NCI-H748 (cell line): ENCODE results near the gene KAZN.
A peak's percentile ranks its signal among the peaks of the same experiment; 100 is the strongest.

Experiments
- DNase-seq: peaks from one replicate; lab custom pipeline; 2025; ENCODE audit not compliant: unreplicated experiment; lab: John Stamatoyannopoulos, UW

Gene KAZN

GRCh38 chr1:15066191-15066590 lies 467.7 kb downstream of the KAZN start:
- DNase-seq, result no peak

- DNase-seq, result no peak
Measured at GRCh38 chr1:15067148-15067547, 468.7 kb downstream of the KAZN start.

GRCh38 chr1:15068152-15068551 lies 469.7 kb downstream of the KAZN start:
- no peak for DNase-seq

GRCh38 chr1:15068997-15069396 lies 470.5 kb downstream of the KAZN start:
- DNase-seq, result no peak

GRCh38 chr1:15070145-15070748 lies 471.8 kb downstream of the KAZN start:
- no peak for DNase-seq

- no peak for DNase-seq
Measured at GRCh38 chr1:15071936-15072335, 473.5 kb downstream of the KAZN start.

- DNase-seq, result no peak
Measured at GRCh38 chr1:15073799-15074308, 475.4 kb downstream of the KAZN start.

GRCh38 chr1:15075175-15075574 lies 476.7 kb downstream of the KAZN start:
- DNase-seq, result no peak

- no peak for DNase-seq
Measured at GRCh38 chr1:15075817-15076216, 477.3 kb downstream of the KAZN start.

GRCh38 chr1:15076807-15077206 lies 478.3 kb downstream of the KAZN start:
- DNase-seq, result no peak

GRCh38 chr1:15077384-15077783 lies 478.9 kb downstream of the KAZN start:
- DNase-seq, result no peak

- no peak for DNase-seq
Measured at GRCh38 chr1:15080328-15081007, 482.0 kb downstream of the KAZN start.

- no peak for DNase-seq
Measured at GRCh38 chr1:15081102-15081501, 482.6 kb downstream of the KAZN start.

- no peak for DNase-seq
Measured at GRCh38 chr1:15083578-15083977, 485.1 kb downstream of the KAZN start.

GRCh38 chr1:15088281-15088971 lies 489.9 kb downstream of the KAZN start:
- DNase-seq, result no peak

GRCh38 chr1:15089258-15089992 lies 490.9 kb downstream of the KAZN start:
- no peak for DNase-seq

- DNase-seq, result peak; percentile 85
Measured at GRCh38 chr1:15090373-15090772, 491.9 kb downstream of the KAZN start.

- DNase-seq, result no peak
Measured at GRCh38 chr1:15094056-15094455, 495.6 kb downstream of the KAZN start.

GRCh38 chr1:15094719-15095495 lies 496.4 kb downstream of the KAZN start:
- no peak for DNase-seq

GRCh38 chr1:15095496-15095875 lies 497.0 kb downstream of the KAZN start:
- no peak for DNase-seq

GRCh38 chr1:15096293-15096692 lies 497.8 kb downstream of the KAZN start:
- DNase-seq, result no peak
